Suppressor macrophage treated with lipopolysaccharide for 1 hour (primary cell): ENCODE results near the gene COL10A1.

Experiments used
- DNase-seq, 3 donors: peaks; one replicate each; pipeline ENCODE4 v3.0.0-alpha.2; 2020 to 2022

Gene COL10A1

GRCh38 chr6:116126032-116126431 lies at the start of gene COL10A1:
Gene COL10A1 (minus strand): TSS chr6:116126132. CDS start chr6:116125492, 640 bp downstream.
- DNase-seq: no peak

DNA sequence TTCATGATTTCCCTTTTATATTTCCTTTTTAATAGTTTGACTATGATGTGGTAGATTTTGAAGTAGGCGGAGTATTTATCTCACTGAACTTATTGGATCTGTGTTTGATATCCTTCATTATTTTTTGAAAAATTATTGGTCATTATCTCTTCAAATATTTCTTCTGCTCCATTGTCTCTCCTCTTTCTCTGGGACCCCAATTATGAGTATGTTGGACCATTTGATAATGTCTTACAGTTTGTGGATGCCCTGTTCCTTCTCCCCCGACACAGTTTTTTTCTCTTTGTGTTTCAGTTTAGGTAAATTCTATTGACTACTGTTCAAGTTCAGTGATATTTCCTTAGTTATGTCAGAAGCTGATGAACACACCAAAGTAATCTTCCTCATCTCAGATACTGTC lies 49.4 kb upstream of the COL10A1 start:
- DNase-seq: no peak

DNA sequence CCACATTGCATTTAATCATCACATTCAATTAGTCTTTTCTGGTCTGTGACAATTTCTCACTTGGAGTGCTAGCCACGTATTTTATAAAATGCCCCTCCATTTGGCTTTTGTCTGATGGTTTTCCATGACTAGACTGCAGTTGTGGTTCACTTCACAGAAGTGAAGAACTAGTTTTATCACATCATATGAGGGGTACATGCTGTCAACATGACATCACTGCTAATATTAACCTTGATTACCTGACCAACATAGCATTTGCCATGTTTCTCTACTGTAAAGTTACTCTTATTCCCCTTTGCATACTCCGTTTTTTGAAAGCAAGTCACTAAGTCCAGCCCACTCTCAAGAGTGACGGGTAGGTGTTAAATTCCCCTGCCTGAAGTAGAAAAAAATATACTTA lies 48.0 kb upstream of the COL10A1 start:
- no peak for DNase-seq

DNA sequence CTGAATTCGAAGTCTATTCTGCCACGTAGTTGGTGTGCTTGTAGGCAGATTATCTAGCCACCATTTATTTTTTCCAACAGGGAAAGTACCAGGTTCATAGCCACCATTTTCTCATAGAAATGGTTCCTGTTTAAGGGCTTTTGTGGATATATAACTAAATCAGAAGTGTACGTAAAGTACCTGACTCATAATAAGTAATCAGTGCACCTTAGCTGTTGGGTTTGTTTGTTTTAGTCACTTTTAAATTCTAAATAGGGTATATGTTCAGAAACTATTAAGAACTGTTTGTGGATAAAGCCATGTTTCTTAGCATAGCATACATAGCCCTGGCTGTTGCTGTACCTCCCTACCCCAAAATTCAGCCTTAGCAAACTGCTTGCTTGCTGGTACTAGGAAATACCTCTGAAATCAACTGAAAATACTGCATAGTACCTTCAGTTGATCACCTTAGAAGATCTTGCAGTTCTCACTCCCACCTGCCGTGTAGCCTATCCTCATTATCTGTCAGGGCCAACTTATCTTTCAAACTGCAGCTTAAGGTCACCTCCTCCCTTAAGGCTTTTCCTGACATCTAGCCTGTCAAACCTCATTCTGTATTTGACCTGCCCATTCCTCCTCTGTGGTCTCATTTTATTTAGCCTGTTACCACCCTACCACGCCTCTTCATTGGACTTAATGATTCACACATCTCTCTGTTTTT lies 44.6 kb upstream of the COL10A1 start:
- no peak for DNase-seq

DNA sequence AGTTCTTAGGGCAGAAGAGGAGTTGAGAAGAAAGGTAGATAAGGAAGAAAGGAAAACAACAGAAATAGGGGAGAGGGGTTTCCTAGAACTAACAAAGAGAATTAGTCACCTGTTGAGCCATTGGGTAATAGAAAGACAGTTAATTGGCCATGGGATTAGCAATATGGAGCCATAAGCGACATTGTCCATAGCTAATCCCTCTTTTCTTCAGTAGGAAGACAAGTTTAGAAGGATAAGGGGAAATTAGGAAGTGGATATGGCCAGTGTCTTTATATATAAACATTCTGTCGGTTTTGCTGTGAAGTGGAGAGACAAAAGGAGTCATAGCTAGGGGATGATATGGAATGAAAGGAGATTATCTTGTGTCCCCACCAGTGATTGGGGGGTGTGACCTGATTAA lies 43.9 kb upstream of the COL10A1 start:
- DNase-seq: no peak

DNA sequence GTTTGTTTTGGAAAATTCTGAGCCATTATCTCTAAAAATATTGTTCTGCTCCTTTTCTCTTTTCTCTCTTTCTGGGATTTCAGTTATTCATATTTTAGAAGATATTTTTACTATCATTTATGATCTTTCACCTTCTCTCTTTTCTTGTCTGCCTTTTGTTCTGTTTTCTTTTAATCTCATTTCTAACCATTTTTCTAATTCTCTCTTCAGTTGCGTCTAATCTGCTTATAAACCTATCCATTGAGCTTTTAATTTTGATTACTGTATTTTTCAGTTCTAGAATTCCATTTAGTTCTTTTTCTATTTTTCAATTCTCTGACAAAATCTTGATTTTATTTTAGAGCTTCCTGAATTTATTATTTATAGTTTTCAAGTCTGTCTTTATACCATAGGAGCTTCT lies 42.2 kb upstream of the COL10A1 start:
- DNase-seq: no peak

- DNase-seq: no peak
Observed at GRCh38 chr6:116166369-116166768, 40.4 kb upstream of the COL10A1 start.

GRCh38 chr6:116165596-116165995 lies 39.7 kb upstream of the COL10A1 start:
- no peak for DNase-seq

- DNase-seq: no peak
Observed at GRCh38 chr6:116159782-116160524, 34.0 kb upstream of the COL10A1 start.

- no peak for DNase-seq
Observed at GRCh38 chr6:116158641-116159040, 32.7 kb upstream of the COL10A1 start.

- DNase-seq: no peak
Observed at GRCh38 chr6:116157391-116157790, 31.5 kb upstream of the COL10A1 start.

DNA sequence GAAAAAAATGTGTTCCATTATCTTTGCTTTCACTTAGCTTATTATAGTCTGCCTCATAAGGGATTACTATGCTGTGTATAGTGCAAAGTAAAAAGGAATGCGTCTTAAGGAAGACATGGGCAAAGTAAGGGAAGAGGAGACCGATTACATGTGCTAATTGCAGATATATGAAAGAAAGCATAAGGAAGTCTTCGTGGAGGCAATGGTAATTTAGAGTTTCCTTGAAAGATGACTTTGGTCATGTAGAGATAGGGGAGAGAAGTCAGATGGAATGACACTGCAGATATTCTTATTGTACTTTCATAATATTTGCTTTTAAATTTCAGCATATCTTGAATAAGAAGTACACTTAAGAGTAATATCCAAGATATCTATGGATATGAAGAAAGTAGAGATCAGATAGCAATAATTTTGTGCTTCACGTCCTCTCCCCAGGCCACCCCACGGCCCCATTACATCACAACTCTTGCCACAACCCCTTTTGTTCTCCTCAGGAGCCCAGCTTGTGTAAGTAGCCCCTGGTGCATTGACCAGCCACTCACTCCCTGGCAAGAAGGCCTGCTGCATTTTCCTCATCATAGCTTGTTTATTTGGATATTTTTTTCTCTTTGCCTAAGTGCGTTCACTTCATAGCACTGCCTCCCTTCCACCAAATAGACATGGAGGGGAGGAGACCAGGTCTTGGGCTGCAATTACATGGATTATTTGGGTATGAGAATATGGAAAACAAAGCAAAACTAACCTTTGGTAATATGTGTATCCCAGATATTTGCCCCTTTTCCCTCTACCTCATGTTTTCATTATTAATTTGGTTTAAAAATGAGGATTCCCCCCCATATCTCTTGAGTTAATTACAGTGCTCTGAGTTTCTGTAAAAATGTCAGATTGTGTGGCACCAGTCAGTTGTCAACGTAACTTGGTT lies 30.7 kb upstream of the COL10A1 start:
- DNase-seq: no peak

DNA sequence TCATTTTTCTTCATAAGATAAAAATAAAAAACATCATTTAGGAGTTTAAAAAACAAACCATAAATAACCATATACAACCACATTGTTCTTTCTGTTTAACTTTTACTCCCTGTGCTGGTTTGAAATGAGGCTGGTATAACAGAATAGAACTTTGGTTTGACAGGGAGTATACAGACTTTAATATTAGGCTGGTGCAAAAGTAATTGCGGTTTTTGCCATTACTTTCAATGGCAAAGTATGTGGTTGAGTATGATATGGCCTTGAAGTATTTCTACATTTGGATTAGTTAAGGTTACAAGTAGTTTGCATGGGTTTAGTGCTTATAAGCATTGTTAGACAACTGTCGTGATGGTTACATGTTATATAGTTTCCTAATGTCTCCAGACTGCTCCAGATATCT lies 29.0 kb upstream of the COL10A1 start:
- DNase-seq: no peak

DNA sequence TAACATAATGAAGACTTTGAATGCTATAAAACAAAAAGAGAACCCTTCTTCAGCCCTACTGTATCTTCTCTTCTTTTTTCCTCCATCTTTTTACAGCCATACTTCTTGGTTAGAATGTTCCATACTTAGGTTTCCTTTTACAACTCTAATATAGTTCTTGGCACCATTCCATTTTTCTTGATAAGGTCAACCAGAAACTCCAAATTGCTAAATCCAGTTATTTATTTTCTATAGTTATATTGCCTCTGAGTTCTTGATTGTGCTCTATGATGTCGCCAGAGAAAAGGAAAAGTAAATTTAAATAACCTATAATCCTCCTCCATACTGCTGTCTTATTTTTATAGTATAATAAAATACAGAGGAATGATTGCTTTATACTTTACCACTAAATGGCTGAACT lies 26.7 kb upstream of the COL10A1 start:
- DNase-seq: no peak

GRCh38 chr6:116145803-116146675 lies 20.1 kb upstream of the COL10A1 start:
- no peak for DNase-seq

GRCh38 chr6:116144605-116145004 lies 18.7 kb upstream of the COL10A1 start:
- DNase-seq: no peak

- no peak for DNase-seq
Observed at GRCh38 chr6:116139917-116140316, 14.0 kb upstream of the COL10A1 start.

GRCh38 chr6:116136933-116137340 lies 11.0 kb upstream of the COL10A1 start:
- no peak for DNase-seq

GRCh38 chr6:116136373-116136772 lies 10.4 kb upstream of the COL10A1 start:
- no peak for DNase-seq

GRCh38 chr6:116133453-116133852 lies 7.5 kb upstream of the COL10A1 start:
- no peak for DNase-seq

GRCh38 chr6:116127771-116128493 lies 2.0 kb upstream of the COL10A1 start:
- no peak for DNase-seq

- DNase-seq: no peak
Observed at GRCh38 chr6:116120430-116120829, 5.5 kb downstream of the COL10A1 start.
